ENCODE measurements around the gene HNRNPCL1.

HNRNPCL1 gene

DNA sequence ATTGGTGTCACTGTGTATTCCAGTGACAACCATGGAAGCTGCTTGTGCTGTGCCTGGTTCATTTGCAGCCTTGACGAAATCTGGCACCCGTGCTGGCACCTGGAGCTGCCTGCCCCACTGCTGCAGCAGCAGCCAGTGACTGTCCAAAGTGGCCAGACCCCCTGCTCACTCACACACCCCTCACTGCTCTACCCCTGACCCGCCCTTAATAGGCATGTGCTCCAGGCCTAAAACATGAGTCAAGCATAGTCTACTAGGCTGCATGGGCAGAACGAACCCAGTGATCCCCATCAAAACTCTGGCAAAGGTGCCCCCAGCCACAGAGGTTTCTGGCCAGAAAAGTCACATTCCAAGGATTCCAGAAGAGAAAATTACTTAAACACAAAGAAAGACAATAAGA is 49.6 kb downstream of the HNRNPCL1 start:
- H3K27me3 Mint-ChIP-seq, result peaks cover 0 to 6% of the 10 kb centered on the region in 2 donors
- no peaks in the 10 kb centered on the region for H3K36me3 Mint-ChIP-seq
- DNase-seq (no peak), ATAC-seq (replicated peaks) (no peak)
- H3K27ac Mint-ChIP-seq, result no peak overlapping the region
- H3K9me3 Mint-ChIP-seq, result peaks cover 0 to 5% of the 10 kb centered on the region in 2 donors
- H3K4me1 Mint-ChIP-seq, result no peaks in the 10 kb centered on the region
- H3K4me3 Mint-ChIP-seq, result no peak overlapping the region

Data from stimulated activated naive B cell treated with anti-CD40 and anti-IgM and Interleukin-4, amounts not matched to agents 10 μg/mL and 1 μg/mL and 100 μg/mL, for 72 hours (primary cell).